Measurements from ENCODE around the gene LRRC31.

Gene LRRC31

DNA sequence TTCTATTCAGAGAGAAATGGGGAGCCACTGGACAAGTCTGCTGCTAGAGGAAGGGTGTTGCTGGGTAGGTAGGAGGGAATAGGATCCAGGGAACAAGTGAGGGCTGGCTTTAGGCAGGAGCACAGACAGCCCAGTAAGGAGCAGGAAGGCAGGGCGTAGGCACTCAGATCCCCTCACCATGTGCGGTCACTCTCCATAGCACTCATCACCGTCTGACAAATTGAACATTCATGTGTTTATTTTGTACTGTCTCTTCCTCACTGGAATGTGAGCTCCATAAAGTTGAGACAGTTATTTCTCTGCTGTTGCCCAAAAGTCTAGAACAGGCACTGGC, 32.8 kb downstream of the LRRC31 start:
- no peak overlapping the region for H3K4me3 ChIP-seq (ENCODE audit: control insufficient read depth, low read depth, low read length)
- DNase-seq (ENCODE audit: low read depth): no peak
- no peak for TF ChIP-seq CTCF (conservative IDR thresholded peaks at IDR 0.05; ENCODE audit: control insufficient read depth, insufficient read depth, low read depth, low read length)

DNA sequence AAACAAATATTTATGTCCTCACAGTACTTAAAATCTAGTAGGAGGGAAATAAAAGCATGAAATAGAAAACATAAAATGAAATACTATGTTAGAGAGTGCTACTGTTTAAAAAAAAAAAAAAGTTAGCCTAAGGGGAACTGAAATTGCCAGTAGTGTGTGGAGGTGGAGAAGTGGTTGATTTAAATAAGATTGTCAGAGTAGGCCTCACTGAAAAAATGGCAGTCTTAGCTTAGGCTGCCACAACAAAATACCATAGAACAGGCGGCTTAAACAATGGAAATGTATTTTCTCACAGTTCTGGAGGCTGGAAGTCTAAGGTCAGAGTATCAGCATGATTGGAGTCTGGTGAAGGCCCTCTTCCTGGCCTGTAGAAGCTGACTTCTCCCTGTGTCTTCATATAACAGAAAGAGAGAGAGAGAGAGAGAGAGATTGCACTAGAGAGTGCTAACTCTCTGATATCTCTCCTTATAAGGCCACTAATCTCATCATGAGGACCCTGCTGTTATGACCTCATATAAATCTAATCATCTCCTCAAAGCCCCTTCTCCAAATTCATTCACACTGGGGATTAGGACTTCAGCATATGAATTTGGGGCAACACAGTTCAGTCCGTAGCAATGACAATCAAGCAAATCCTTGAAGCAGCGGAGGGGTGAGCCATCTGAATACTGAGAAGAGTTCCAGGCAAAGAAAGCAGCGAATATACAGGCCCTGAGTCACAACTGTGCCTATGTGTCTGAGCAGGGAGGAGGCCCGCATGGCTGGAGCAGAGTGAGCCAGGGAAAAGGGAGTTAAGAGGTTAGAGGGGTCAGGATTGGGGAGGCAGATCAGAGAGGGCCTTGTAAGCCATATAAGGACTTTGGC, 33.4 kb downstream of the LRRC31 start:
- no peak overlapping the region for H3K4me3 ChIP-seq (ENCODE audit: control insufficient read depth, low read depth, low read length)
- TF ChIP-seq CTCF (conservative IDR thresholded peaks at IDR 0.05; ENCODE audit: control insufficient read depth, insufficient read depth, low read depth, low read length): no peak
- DNase-seq (ENCODE audit: low read depth): no peak

DNA sequence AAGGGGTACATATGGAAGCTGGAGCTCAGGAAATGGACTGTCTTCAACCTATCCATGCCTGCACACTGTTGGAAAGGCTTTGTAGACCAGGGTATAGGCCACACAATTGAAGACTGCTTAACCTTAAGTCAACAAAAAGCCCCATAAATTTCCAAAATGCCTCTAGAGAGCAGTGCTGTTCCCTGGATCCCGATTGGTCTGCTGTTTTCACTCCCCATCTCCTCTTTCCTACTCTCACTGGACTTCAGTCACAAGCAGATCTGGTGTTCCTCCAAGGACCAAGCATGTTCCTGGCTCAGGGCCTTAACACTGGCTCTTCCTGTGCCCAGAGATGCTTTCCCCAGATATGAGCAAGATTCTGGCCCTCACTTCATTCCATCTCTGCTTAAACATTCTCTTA, 34.2 kb downstream of the LRRC31 start:
- TF ChIP-seq CTCF (conservative IDR thresholded peaks at IDR 0.05; ENCODE audit: control insufficient read depth, insufficient read depth, low read depth, low read length): no peak
- DNase-seq (ENCODE audit: low read depth): no peak
- H3K4me3 ChIP-seq (ENCODE audit: control insufficient read depth, low read depth, low read length): no peak overlapping the region

DNA sequence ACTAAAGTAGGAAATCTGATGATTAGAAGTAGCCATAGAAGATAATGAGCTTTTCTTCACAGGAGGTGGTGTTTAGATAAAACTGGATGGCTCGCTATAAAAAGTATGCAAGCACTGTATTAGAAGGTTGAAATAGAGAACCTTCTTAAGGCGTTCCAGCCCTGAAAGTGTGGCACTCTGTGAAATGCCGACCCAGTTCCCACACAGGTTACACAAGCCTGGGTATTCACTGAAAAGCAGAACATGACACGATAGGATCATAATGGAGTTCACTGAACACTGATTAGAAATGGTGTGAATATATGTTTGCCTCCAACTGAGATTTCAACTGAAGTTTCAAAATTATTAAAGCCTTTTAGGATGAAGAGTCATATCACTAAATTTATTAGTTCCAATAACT, 42.0 kb downstream of the LRRC31 start:
- no peak for DNase-seq (ENCODE audit: low read depth)
- no peak for TF ChIP-seq CTCF (conservative IDR thresholded peaks at IDR 0.05; ENCODE audit: control insufficient read depth, insufficient read depth, low read depth, low read length)
- no peak overlapping the region for H3K4me3 ChIP-seq (ENCODE audit: control insufficient read depth, low read depth, low read length)

DNA sequence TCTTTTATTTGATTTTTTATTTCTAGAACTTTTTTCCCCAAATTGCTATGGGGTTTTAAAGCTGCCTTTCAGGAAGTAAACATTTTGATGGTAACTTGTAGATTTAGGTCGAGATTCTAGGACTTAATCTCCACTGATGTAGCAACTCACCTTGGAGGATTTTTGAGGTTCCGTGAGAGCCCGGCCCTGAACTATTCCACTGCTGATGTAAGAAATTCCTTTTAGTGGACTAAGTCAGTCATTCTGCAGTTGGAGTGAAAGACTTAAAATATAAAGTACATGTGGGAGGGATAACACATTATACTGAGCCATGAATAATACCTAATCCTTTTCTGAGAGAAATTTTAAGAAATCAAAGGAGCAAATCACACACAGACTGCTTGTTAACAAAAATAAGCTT, 44.4 kb downstream of the LRRC31 start:
- no peak for DNase-seq (ENCODE audit: low read depth)
- no peak for TF ChIP-seq CTCF (conservative IDR thresholded peaks at IDR 0.05; ENCODE audit: control insufficient read depth, insufficient read depth, low read depth, low read length)
- H3K4me3 ChIP-seq (ENCODE audit: control insufficient read depth, low read depth, low read length): no peak overlapping the region

- DNase-seq (ENCODE audit: low read depth): no peak
- TF ChIP-seq CTCF (conservative IDR thresholded peaks at IDR 0.05; ENCODE audit: control insufficient read depth, insufficient read depth, low read depth, low read length): no peak
- H3K4me3 ChIP-seq (ENCODE audit: control insufficient read depth, low read depth, low read length): no peak overlapping the region
Observed at GRCh38 chr3:169822983-169823382, 46.8 kb downstream of the LRRC31 start.

Measured in fibroblast of mammary gland (primary cell).